Osteoblast (primary cell): Measurements from ENCODE around the gene PPOX. TPM values are rescaled to one million over a fixed set of nuclear protein-coding genes. Genes with fewer than 3 reads are reported as not detected.

Source experiments
- DNase-seq: peaks from one replicate; pipeline ENCODE4 v3.0.0; 2011; ENCODE audit warnings: low spot score, mixed read lengths; ENCODE audit not compliant: insufficient read length; ENCODE audit errors: missing footprints
- H2AFZ ChIP-seq: 2 replicates; pipeline ENCODE4 v1.6.0; 2011; ENCODE audit warnings: mild to moderate bottlenecking, low read length
- H3K27ac ChIP-seq: 2 replicates; pipeline ENCODE4 v1.5.1; 2011; ENCODE audit warnings: mild to moderate bottlenecking, low read depth, low read length, moderate library complexity
- H3K27me3 ChIP-seq: 2 replicates; pipeline ENCODE4 v1.6.0; 2012; ENCODE audit warnings: mild to moderate bottlenecking, control low read depth, inconsistent platforms, low read length, moderate library complexity; ENCODE audit not compliant: insufficient read depth
- H3K36me3 ChIP-seq: 2 replicates; pipeline ENCODE4 v1.5.1; 2011; ENCODE audit warnings: mild to moderate bottlenecking, low read length, control low read depth, moderate library complexity; ENCODE audit not compliant: insufficient read depth
- H3K4me1 ChIP-seq: 2 replicates; pipeline ENCODE4 v1.5.1; 2011; ENCODE audit warnings: mild to moderate bottlenecking, low read length, control low read depth, moderate library complexity; ENCODE audit not compliant: insufficient read depth
- H3K4me2 ChIP-seq: 2 replicates; pipeline ENCODE4 v1.6.0; 2011; ENCODE audit warnings: mild to moderate bottlenecking, low read length; ENCODE audit not compliant: insufficient read depth
- H3K4me3 ChIP-seq: fragments of 200-600 bp; sonication (generic); 3 replicates; pipeline ENCODE4 v1.5.1; 2012; ENCODE audit warnings: mild to moderate bottlenecking, low read length, inconsistent platforms; ENCODE audit not compliant: insufficient read depth
- H3K79me2 ChIP-seq: 2 replicates; pipeline ENCODE4 v1.6.0; 2012; ENCODE audit warnings: mild to moderate bottlenecking, low read length, control low read depth, inconsistent platforms; ENCODE audit not compliant: insufficient read depth
- H3K9me3 ChIP-seq: 2 replicates; pipeline ENCODE4 v1.5.1; 2011; ENCODE audit warnings: low read depth, low read length, control low read depth
- H4K20me1 ChIP-seq: 2 replicates; pipeline ENCODE4 v1.6.0; 2012; ENCODE audit warnings: mild to moderate bottlenecking, low read length, control low read depth; ENCODE audit not compliant: insufficient read depth
- CTCF ChIP-seq: IDR thresholded peaks from 2 replicates; pipeline ENCODE4 v1.5.1; 2011; ENCODE audit warnings: mild to moderate bottlenecking, low read depth, low read length, moderate library complexity; ENCODE audit errors: extremely low read depth
- total RNA-seq: library from RNA; depleted of rRNA; stranded (reverse); fragments of >200 nt; gene quantifications from 2 replicates; pipeline ENCODE4 v1.2.3, GENCODE V29; 2012

Gene PPOX
- total RNA-seq, 1 donor = 19.5 TPM

- TF ChIP-seq CTCF = no peak
- Histone ChIP-seq H3K4me2 (no peak overlapping the region), H3K9me3 (no peaks in the 10 kb centered on the region), H3K79me2 (peaks cover 26% of the 10 kb centered on the region), H3K27ac (no peak overlapping the region), H3K4me1 (peaks cover 26% of the 10 kb centered on the region), H3K27me3 (no peaks in the 10 kb centered on the region), H2AFZ (no peak overlapping the region), H3K36me3 (peaks cover 45% of the 10 kb centered on the region), H4K20me1 (no peaks in the 10 kb centered on the region), H3K4me3 (no peak overlapping the region)
- peak; percentile 77 for DNase-seq
Observed at GRCh38 chr1:161162052-161162451, 4.2 kb upstream of the PPOX start.

- peaks cover 30% of the 10 kb centered on the region for H3K4me1 ChIP-seq
- H4K20me1 ChIP-seq = no peaks in the 10 kb centered on the region
- H3K4me2 ChIP-seq = no peak overlapping the region
- no peak overlapping the region for H3K27ac ChIP-seq
- H3K79me2 ChIP-seq = peaks cover 29% of the 10 kb centered on the region
- no peak overlapping the region for H3K4me3 ChIP-seq
- peaks cover 41% of the 10 kb centered on the region for H3K36me3 ChIP-seq
- no peak overlapping the region for H2AFZ ChIP-seq
- no peaks in the 10 kb centered on the region for H3K9me3 ChIP-seq
- peak; percentile 34 for DNase-seq
- H3K27me3 ChIP-seq = no peaks in the 10 kb centered on the region
- no peak for TF ChIP-seq CTCF
Observed at GRCh38 chr1:161162806-161163205, 3.4 kb upstream of the PPOX start.

GRCh38 chr1:161163793-161164192, 2.4 kb upstream of the PPOX start:
- H3K27ac ChIP-seq = no peak overlapping the region
- no peak overlapping the region for H3K4me3 ChIP-seq
- H3K4me2 ChIP-seq = no peak overlapping the region
- DNase-seq = no peak
- no peaks in the 10 kb centered on the region for H3K9me3 ChIP-seq
- H2AFZ ChIP-seq = no peak overlapping the region
- H3K27me3 ChIP-seq = no peaks in the 10 kb centered on the region
- peaks cover 29% of the 10 kb centered on the region for H3K79me2 ChIP-seq
- H3K36me3 ChIP-seq = peaks cover 32% of the 10 kb centered on the region
- TF ChIP-seq CTCF = no peak
- H3K4me1 ChIP-seq = peaks cover 26% of the 10 kb centered on the region
- H4K20me1 ChIP-seq = no peaks in the 10 kb centered on the region

- H3K36me3 ChIP-seq = peaks cover 38% of the 10 kb centered on the region
- no peak overlapping the region for H2AFZ ChIP-seq
- H3K4me2 ChIP-seq = peak overlapping the region; percentile 92
- TF ChIP-seq CTCF = no peak
- peak overlapping the region; percentile 84 for H3K4me3 ChIP-seq
- H3K9me3 ChIP-seq = no peaks in the 10 kb centered on the region
- DNase-seq = no peak
- H3K27me3 ChIP-seq = no peaks in the 10 kb centered on the region
- peak overlapping the region; percentile 87 for H3K27ac ChIP-seq
- peaks cover 18% of the 10 kb centered on the region for H3K4me1 ChIP-seq
- peaks cover 23% of the 10 kb centered on the region for H3K79me2 ChIP-seq
- no peaks in the 10 kb centered on the region for H4K20me1 ChIP-seq
Observed at GRCh38 chr1:161164901-161165610, 1.2 kb upstream of the PPOX start.
